Left renal pelvis (tissue), 4 donors: ENCODE data around the gene KCND3. TPM values are rescaled to one million over a fixed set of nuclear protein-coding genes. Genes with fewer than 3 reads are reported as not detected.
"Not testable (repeated sequence)": the region's sequence is repeated elsewhere in the genome, so short reads cannot be mapped to it uniquely, and the experiment has no call there.

Experiments used
- DNase-seq, 4 donors: peaks; one replicate each; pipeline ENCODE4 v3.0.0-alpha.2; 2013; ENCODE audit warnings: low read depth in 4 of 4, low spot score in 3 of 4
- polyA plus RNA-seq, 4 donors: library from polyadenylated mRNA; unstranded; fragments of 120-200 nt; gene quantifications; one replicate each; pipeline ENCODE4 v1.2.1, GENCODE V29; 2013; ENCODE audit not compliant: insufficient read length in 4 of 4

The KCND3 gene
- polyA plus RNA-seq, 4 donors = 1.4 to 3.5 (median 1.9) TPM

- no peak for DNase-seq
These were observed 170.9 kb downstream of the KCND3 start for GRCh38 chr1:111818546-111818945.

- no peak for DNase-seq
These were observed 171.4 kb downstream of the KCND3 start for GRCh38 chr1:111818081-111818480.

DNA sequence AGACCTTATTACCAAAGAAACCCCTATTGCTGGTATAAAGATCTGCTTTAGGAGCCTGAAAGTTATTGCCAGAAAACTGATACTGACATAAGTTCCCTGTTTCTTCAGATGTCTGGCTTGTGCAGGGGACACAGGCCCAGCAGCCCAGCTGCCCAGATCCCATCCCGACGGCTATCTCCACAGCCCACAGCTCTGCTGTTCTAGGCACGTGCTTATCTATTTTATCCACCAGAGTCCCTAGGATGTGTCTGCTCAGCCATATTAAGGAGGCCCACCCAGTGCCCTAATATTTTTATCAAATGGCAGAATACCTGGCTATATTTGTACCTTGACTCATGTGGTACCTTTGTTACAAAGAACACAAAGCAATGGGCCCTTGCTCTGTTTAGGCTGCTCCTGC, 174.8 kb downstream of the KCND3 start:
- DNase-seq = no peak

DNA sequence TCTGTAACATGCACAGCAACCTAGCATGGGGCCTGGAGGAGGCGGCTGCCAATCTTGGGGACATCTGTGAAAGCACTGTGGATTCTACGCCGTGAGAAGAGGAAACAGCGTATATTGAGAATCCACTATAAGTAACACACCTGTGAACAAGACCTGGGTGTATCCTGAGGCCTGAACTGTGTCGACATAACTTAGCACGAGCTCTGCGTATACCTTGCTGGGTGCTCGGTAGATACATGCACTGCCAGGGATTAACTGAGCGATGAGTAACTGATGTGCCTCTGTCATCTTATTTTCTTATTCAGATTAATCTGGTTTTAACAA, 175.2 kb downstream of the KCND3 start:
- DNase-seq = no peak

GRCh38 chr1:111813440-111814304, 175.8 kb downstream of the KCND3 start:
- no peak for DNase-seq

GRCh38 chr1:111812306-111812705, 177.2 kb downstream of the KCND3 start:
- DNase-seq = no peak

- DNase-seq = no peak
These were observed 177.6 kb downstream of the KCND3 start for GRCh38 chr1:111811891-111812290.

DNA sequence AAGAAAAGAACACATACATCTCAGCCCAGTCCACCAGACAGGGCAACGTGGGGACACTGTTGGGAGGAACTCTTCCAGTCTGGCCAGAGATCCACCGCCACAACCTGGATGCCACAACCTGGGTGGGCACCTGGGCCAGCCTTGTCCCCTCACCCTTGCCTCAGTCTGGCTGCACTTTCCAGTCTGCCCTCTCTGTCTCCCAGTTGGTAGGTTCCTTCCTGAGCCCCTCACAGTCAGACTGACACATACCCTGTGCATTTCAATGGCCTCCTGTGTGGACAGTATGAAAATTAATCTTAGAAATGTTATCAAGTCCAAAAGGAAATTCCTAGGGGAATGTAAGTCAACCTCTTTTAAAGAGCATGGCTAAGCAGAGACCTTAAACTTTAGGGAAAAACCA, 184.2 kb downstream of the KCND3 start:
- DNase-seq = no peak

DNA sequence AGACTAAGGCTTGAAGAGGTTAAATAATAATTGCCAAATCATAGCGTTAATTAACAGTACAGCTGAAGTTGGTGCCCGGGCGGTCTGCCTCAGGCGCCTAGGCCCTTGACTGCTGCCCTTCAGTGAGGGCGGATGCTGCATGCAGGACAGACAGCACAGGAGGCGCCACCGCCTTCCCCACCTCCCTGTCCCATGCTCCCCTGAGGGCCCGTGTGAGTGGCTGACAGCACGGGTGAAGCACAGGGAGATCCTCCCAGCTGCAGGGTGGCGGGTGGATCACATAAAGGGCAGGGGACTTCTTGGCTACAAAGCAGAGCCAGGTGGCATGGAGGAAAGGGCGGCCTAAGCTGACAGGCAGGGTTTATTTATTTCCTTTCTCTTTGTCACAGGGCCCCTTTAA, 184.7 kb downstream of the KCND3 start:
- DNase-seq = no peak

- no peak for DNase-seq
These were observed 185.5 kb downstream of the KCND3 start for GRCh38 chr1:111803951-111804350.

- DNase-seq = no peak
These were observed 186.5 kb downstream of the KCND3 start for GRCh38 chr1:111802984-111803383.

DNA sequence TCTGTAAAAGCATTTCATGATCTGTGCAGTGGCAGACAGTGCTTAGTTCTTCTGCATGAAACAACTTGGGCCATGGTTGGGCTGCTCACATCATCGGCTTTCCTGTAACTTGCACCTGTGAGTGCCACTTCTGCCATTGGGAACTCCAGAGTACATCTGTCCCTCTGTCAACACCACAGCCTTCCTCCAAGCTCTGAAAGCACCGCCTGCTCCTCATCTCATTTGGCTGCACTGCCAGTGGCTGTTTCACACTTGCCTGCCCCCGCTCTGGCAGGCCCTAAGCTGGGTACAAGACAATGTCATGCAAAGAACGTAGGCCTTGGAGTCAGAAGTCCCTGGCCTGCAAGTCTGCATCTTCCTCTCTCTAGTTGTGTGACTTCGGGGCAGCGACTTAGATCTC, 187.4 kb downstream of the KCND3 start:
- DNase-seq = no peak

DNA sequence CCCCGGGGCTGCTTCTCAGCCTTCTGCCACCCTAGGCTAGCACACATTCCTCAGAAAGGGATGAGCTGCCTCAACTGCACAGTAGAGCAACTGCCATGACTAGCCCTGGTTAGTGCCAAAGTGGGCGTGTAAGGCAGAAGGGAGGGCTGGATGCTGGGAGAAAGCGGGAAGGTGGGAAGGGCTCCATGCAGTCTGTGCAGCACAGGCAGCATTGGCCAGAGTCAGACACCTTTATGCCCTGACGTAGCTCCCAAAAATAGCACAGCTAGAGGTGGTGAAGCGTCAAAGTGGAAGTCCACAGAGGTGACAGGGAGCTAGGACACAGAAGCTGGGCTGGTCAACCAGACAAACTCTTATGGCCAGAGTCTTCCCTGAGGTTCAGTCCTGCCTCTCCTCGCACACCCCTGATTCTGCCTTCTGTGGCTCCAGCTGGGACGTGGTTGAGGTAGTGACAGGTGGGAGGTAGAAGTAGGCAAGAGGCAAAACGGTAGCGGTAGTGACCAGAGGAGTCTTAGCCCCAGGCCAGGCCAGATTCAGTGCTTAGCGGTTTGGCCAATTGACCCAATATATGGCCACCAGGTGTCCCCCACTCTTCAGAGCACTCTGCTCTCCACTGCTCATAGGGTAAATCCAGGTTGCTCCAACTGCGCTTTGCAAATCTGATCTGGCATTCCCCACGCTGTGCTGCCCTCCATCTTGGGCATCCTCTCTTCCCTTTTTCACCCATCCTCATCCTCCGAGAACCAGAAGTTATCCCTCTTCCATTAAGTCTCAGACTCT, 188.2 kb downstream of the KCND3 start:
- DNase-seq = no peak

- DNase-seq = not testable (repeated sequence)
These were observed 189.7 kb downstream of the KCND3 start for GRCh38 chr1:111799722-111800121.

DNA sequence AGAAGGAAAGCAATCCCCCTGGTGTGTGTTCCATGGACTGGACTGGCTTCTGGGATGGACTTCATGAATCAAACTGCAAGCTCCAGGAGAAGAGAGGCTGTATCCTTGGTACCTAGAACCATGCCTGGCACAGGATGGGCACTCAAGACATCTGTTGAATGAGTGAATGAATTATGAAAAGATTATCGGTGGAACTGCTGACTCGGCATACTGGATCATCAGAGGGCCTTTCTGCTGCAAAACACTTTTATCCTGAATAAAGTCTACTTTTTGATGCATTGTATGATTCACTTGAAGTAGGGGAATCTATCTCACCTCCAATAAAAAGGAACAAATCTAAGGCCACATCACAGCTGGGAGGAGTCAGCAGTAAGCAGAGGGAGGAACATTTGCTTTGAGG, 190.9 kb downstream of the KCND3 start:
- DNase-seq = no peak

DNA sequence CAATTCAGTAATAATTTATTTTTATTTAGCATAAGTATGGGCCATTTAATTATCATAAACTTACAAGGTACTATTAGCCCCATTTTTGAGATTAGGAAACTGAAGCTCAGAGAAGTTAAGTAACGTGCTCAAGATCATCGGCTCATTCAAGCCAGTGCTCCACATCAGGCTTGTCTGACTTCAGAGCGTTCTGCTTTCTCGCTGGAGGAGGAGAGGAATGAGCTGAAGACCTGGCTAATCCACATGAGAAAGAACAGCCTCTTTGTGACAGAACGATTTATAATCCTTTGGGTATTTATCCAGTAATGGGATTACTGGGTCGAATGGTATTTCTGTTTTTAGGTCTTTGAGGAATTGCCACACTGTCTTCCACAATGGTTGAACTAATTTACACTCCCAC, 194.1 kb downstream of the KCND3 start:
- no peak for DNase-seq

GRCh38 chr1:111793923-111794322, 195.5 kb downstream of the KCND3 start:
- DNase-seq = no peak

- no peak for DNase-seq
These were observed 197.2 kb downstream of the KCND3 start for GRCh38 chr1:111792249-111792648.

- DNase-seq = no peak
These were observed 197.7 kb downstream of the KCND3 start for GRCh38 chr1:111791776-111792175.

DNA sequence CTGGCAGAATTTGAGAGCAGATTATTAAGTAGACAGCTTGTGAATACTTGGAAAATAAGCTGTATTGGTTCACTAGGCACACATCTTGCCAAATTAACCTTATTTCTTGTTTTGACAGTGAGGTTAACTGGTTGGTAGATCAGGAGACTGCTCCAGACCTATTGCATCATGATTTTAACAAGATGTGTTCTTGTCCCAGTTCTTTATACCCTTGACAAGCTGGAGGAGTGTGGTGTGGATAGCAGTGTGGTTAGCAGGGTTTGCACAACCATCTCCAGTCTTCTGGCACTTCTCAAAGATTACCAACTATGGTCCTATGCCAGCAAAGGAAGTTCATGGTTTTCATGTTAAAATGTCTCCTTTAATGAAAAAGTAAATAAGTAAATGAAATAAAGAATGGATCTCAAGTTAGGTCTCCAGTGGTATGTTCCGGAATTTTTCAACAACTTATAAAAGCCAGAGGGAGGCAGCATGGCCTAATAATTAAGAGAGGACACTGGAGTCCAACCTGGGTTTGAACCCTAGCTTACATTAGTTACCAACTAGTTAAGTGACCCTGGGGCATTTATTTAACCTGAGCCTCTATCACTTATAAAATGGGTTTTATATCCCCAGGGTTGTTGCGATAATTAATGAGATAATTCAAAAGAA, 199.7 kb downstream of the KCND3 start:
- no peak for DNase-seq

DNA sequence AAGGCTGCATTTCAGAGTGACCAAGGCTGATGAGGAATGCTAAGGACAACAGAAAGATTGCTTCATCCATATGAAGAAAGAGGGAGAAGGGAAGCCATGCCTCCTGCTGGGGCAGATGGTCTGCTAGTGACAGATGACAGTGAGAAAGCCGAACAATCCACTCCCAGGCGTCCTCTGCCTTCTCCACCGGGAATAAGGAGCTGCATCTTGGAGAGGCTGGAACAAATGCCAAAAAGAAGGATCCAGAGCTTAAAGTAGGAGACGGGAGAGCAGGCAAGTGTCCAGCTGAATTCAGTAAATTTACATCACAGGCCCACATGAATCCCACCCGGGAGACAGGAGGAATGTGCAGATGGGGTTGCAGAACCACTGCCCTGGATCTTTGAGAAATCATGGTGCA, 200.3 kb downstream of the KCND3 start:
- DNase-seq = no peak
